BLaER1 treated with 17β-estradiol and CSF1 and Interleukin-3, amounts not matched to agents 10 nM and 100 nM (cell line): Measurements from ENCODE around the gene EPAS1.

ENCODE experiments used
- H3K27ac ChIP-seq, 11 experiments: shearing (Covaris generic); formaldehyde crosslinking; 2 replicates each; pipeline ENCODE4 v1.8.1; 2022
- H3K27me3 ChIP-seq, 11 experiments: shearing (Covaris generic); formaldehyde crosslinking; 2 replicates each; pipeline ENCODE4 v1.8.1; 2022
- H3K36me3 ChIP-seq, 11 experiments: shearing (Covaris generic); formaldehyde crosslinking; 2 replicates each; pipeline ENCODE4 v1.8.1; 2022
- H3K4me1 ChIP-seq, 10 experiments: shearing (Covaris generic); formaldehyde crosslinking; 2 replicates each; pipeline ENCODE4 v1.8.1; 2022
- H3K4me2 ChIP-seq, 11 experiments: shearing (Covaris generic); formaldehyde crosslinking; 2 replicates each; pipeline ENCODE4 v1.8.1; 2022
- H3K4me3 ChIP-seq, 10 experiments: shearing (Covaris generic); formaldehyde crosslinking; 2 replicates each; pipeline ENCODE4 v1.8.1; 2022
- H3K9ac ChIP-seq, 11 experiments: shearing (Covaris generic); formaldehyde crosslinking; 2 replicates each; pipeline ENCODE4 v1.8.1; 2022
- H3K9me3 ChIP-seq, 11 experiments: shearing (Covaris generic); formaldehyde crosslinking; replicated peaks in 1 of 11; 2 replicates each; pipeline ENCODE4 v1.8.1; 2022
- H4K20me1 ChIP-seq, 11 experiments: shearing (Covaris generic); formaldehyde crosslinking; 2 replicates each; pipeline ENCODE4 v1.8.1; 2022
- Cebpa-rat ChIP-seq, 11 experiments: shearing (Covaris generic); IDR thresholded peaks; 2 replicates each; pipeline ENCODE4 v1.8.1; 2022

EPAS1 gene

DNA sequence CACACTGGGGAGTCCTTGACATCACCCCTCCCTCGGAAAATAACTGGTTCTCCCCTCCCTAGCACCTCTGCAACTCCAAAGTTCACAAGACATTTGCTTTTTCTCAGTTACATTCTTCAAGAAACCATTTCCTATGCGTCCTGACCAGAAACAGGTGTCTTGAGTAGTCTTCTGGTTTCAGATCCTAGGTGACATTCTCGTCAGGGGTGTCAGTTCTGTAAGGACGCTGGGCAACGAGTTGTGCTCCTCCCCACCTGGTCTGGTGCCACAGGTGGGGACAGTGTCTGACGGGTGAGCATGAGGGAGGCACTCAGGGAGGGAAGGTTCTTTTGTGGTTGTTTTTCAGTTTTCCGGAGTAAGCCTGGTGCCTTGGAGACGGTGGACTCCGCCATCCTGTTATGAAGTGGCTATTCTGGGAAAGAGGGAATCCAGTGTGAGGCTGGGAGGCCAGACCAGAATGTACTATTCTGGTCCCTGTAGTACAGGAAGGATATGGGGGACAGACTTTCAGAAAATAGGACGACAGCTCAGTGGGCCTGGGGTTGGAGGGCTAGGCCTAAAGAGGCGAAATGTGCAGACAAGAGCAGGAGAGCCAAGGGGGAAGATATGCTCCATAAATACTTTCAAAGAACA lies 50.6 kb downstream of the EPAS1 start:
- H3K9me3 ChIP-seq = no peaks in the 10 kb centered on the region
- H3K27me3 ChIP-seq = no peaks in the 10 kb centered on the region
- peaks cover 0 to 47% (median 0%) of the 10 kb centered on the region in 11 experiments; a peak in 4 of 22 replicates for H4K20me1 ChIP-seq
- H3K27ac ChIP-seq = no peak overlapping the region
- 0 out of 20 replicates have a peak overlapping the region, but pooled peaks of 1 of the 10 experiments have one; percentile 15 for H3K4me3 ChIP-seq
- peak overlapping the region; percentile 11 to 98 (median 92); a peak in 21 of 22 replicates for H3K4me2 ChIP-seq
- TF ChIP-seq Cebpa-rat (IDR thresholded peaks at IDR 0.05) = no peak
- peaks cover 41 to 74% (median 67%) of the 10 kb centered on the region in 10 experiments for H3K4me1 ChIP-seq
- H3K9ac ChIP-seq = 0 out of 22 replicates have a peak overlapping the region, but pooled peaks of 1 of the 11 experiments have one; percentile 4
- peaks cover 0 to 35% (median 0%) of the 10 kb centered on the region in 11 experiments; a peak in 4 of 22 replicates for H3K36me3 ChIP-seq

DNA sequence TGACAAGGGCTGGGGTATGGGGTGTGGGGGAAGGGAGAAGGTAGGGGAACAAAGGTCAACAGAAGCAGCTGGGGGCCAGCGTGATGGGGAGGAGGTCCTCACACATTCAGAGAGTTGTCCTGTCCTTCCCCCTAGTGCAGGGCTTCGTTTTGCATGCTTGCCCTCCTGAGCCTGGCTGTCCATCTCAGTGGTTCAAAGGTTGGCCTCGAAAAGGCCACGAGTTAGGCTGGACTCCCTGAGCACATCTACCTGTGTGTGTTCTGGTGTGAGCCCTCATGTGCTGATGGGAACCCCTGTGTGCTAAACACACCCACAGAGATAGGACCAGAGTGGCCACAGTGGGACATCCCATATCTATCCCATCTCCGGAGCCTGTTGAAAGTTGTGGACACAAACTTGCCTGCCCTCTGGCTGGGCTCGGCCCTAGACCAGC lies 51.9 kb downstream of the EPAS1 start:
- H3K4me3 ChIP-seq = no peak overlapping the region
- peaks cover 0 to 33% (median 0%) of the 10 kb centered on the region in 11 experiments; a peak in 4 of 22 replicates for H4K20me1 ChIP-seq
- peaks cover 52 to 83% (median 80%) of the 10 kb centered on the region in 10 experiments for H3K4me1 ChIP-seq
- peak overlapping the region in 9 of 11 experiments; percentile 40 to 98 (median 93); a peak in 18 of 22 replicates for H3K4me2 ChIP-seq
- peak overlapping the region in 4 of 11 experiments; percentile 15 to 64 (median 40); a peak in 4 of 22 replicates for H3K27ac ChIP-seq
- H3K9ac ChIP-seq = no peak overlapping the region
- TF ChIP-seq Cebpa-rat (IDR thresholded peaks at IDR 0.05) = no peak
- H3K9me3 ChIP-seq = no peaks in the 10 kb centered on the region
- H3K27me3 ChIP-seq = no peaks in the 10 kb centered on the region
- H3K36me3 ChIP-seq = peaks cover 0 to 42% (median 0%) of the 10 kb centered on the region in 11 experiments; a peak in 4 of 22 replicates

GRCh38 chr2:46350029-46350689 lies 53.0 kb downstream of the EPAS1 start:
- no peak for TF ChIP-seq Cebpa-rat (IDR thresholded peaks at IDR 0.05)
- peak overlapping the region in 3 of 10 experiments; percentile 11 to 56 (median 34); a peak in 2 of 20 replicates for H3K4me3 ChIP-seq
- peaks cover 52 to 93% (median 90%) of the 10 kb centered on the region in 10 experiments for H3K4me1 ChIP-seq
- H3K27me3 ChIP-seq = no peaks in the 10 kb centered on the region
- H3K9ac ChIP-seq = peak overlapping the region in 9 of 11 experiments; percentile 17 to 60 (median 35); a peak in 9 of 22 replicates
- no peaks in the 10 kb centered on the region for H3K9me3 ChIP-seq
- H4K20me1 ChIP-seq = peaks cover 0 to 23% (median 0%) of the 10 kb centered on the region in 11 experiments; a peak in 3 of 22 replicates
- H3K36me3 ChIP-seq = peaks cover 0 to 51% (median 0%) of the 10 kb centered on the region in 11 experiments; a peak in 4 of 22 replicates
- H3K27ac ChIP-seq = peak overlapping the region in 8 of 11 experiments; percentile 24 to 77 (median 65); a peak in 15 of 22 replicates
- peak overlapping the region; percentile 90 to 99 (median 93) for H3K4me2 ChIP-seq

DNA sequence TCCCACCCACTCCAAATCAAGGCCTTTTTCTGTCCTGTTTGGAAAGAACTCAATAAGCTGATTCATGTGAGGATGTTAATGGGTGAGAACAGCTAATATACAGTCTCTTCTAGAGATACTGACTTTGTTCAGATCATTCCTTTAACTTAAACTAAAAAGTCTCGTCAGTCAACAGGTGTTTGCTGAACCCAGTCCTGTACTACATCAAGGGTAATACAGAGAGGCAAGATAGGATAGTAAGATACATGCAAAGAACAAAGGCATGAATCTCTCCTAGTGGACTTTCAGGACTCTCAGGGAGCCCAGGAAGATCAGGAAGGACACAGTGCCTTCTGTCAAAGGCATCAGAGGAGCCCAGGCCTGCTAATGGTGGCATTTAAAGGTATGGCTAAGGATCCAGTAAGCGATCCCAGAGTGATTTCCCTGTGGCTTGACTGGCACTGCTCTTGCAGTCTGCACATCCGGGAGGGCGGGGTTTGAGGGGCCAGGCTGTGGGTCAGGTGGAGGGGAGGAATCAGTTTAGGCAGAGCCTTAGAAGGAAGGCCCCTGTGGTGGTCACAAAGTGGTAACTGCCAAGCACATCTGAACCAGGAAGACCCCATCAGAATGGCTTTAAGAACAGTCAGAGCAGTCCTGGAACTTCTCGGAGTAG lies 54.0 kb downstream of the EPAS1 start:
- Histone ChIP-seq H3K36me3 (peaks cover 0 to 57% (median 0%) of the 10 kb centered on the region in 11 experiments; a peak in 5 of 22 replicates), H3K9ac (peak overlapping the region; percentile 24 to 67 (median 56); a peak in 19 of 22 replicates), H4K20me1 (peaks cover 0 to 12% (median 0%) of the 10 kb centered on the region in 11 experiments; a peak in 3 of 22 replicates), H3K4me2 (peak overlapping the region; percentile 90 to 99 (median 93)), H3K9me3 (peaks cover 0 to 2% (median 0%) of the 10 kb centered on the region in 11 experiments; a peak in 3 of 22 replicates), H3K27ac (peak overlapping the region in 10 of 11 experiments; percentile 48 to 77 (median 65); a peak in 18 of 22 replicates), H3K27me3 (no peaks in the 10 kb centered on the region), H3K4me3 (peak overlapping the region; percentile 39 to 69 (median 57)), H3K4me1 (peaks cover 52 to 100% (median 96%) of the 10 kb centered on the region in 10 experiments)
- TF ChIP-seq Cebpa-rat (IDR thresholded peaks at IDR 0.05) = no peak

DNA sequence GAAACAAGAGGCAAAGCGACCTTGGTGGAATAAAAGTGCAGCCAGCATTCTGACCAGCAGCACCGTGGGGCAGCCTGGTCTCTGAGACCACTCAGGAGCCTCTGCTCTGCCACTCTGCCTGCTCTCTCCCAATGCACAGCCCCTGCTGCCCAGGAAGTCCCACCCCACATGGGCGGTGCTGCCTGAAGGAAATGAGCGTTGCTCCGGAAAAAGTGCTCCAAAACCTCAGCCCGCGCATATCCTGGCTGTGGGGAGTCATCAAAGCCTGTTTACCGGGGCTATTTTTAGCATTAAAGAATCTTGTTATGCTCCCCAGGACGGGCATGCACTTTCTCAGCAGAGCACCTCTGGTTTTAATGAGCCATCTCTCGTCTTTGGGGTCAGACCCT lies 54.5 kb downstream of the EPAS1 start:
- peak overlapping the region; percentile 39 to 69 (median 57) for H3K4me3 ChIP-seq
- peak overlapping the region; percentile 90 to 99 (median 93) for H3K4me2 ChIP-seq
- no peak for TF ChIP-seq Cebpa-rat (IDR thresholded peaks at IDR 0.05)

DNA sequence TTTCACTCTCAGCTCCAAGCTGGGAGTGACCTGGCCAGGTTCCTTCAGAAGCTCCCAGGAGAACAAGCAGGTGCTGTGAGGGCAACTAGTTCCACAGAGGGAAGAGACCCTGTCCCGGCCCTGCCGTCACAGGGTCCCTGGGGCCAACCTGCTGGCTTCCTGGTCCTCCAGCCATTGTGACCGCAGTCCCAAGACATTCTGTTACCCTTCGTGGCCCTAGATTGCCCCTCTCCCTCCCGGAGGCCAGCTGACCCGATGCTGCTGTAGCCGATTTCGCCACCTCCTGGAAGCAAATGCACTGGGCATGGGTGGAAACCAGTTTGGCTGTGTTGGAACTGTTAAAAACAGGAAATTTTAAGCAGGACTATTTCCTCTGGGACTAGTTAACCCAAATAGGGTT lies 55.4 kb downstream of the EPAS1 start:
- Histone ChIP-seq H3K27me3 (no peaks in the 10 kb centered on the region), H3K9ac (peak overlapping the region; percentile 24 to 67 (median 56); a peak in 21 of 22 replicates), H3K9me3 (peaks cover 0 to 14% (median 0%) of the 10 kb centered on the region in 11 experiments; a peak in 6 of 22 replicates), H3K4me2 (peak overlapping the region; percentile 90 to 99 (median 93)), H4K20me1 (no peaks in the 10 kb centered on the region; a peak in 2 of 22 replicates), H3K36me3 (peaks cover 0 to 58% (median 0%) of the 10 kb centered on the region in 11 experiments; a peak in 6 of 22 replicates), H3K27ac (peak overlapping the region; percentile 44 to 77 (median 64); a peak in 20 of 22 replicates), H3K4me1 (peaks cover 49 to 100% (median 93%) of the 10 kb centered on the region in 10 experiments), H3K4me3 (peak overlapping the region; percentile 39 to 69 (median 57))
- no peak for TF ChIP-seq Cebpa-rat (IDR thresholded peaks at IDR 0.05)

More for the DNA sequence above, 54.5 kb downstream of the EPAS1 start:
- H3K9me3 ChIP-seq = peaks cover 0 to 7% (median 0%) of the 10 kb centered on the region in 11 experiments; a peak in 6 of 22 replicates
- peak overlapping the region; percentile 24 to 67 (median 56); a peak in 21 of 22 replicates for H3K9ac ChIP-seq
- no peaks in the 10 kb centered on the region for H3K27me3 ChIP-seq
- H4K20me1 ChIP-seq = peaks cover 0 to 7% (median 0%) of the 10 kb centered on the region in 11 experiments; a peak in 3 of 22 replicates
- peak overlapping the region; percentile 44 to 77 (median 64); a peak in 20 of 22 replicates for H3K27ac ChIP-seq
- peaks cover 52 to 100% (median 93%) of the 10 kb centered on the region in 10 experiments for H3K4me1 ChIP-seq
- peaks cover 0 to 58% (median 0%) of the 10 kb centered on the region in 11 experiments; a peak in 6 of 22 replicates for H3K36me3 ChIP-seq

DNA sequence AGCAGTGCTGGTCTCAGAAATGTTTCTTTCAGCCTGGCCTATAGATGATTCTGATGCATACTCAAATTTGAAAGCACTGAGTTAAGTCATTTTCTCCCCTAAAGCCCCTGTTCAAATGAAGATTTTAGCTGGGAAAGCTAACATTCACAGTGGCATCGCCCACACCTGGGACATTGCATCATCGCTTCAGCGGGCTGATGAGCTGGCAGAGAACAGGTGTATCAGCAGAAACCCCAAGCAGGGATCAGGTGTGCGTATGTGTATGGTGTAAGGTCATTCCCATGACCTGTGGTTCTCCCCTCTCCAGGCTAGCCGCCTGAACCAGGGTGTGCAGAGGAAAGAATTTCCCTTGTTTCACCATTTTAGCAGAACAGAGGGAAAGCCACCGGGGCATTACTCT lies 56.3 kb downstream of the EPAS1 start:
- H3K36me3 ChIP-seq = peaks cover 0 to 58% (median 0%) of the 10 kb centered on the region in 11 experiments; a peak in 6 of 22 replicates
- H3K9me3 ChIP-seq = peaks cover 0 to 19% (median 0%) of the 10 kb centered on the region in 11 experiments; a peak in 9 of 22 replicates
- H3K4me2 ChIP-seq = peak overlapping the region; percentile 90 to 99 (median 93)
- TF ChIP-seq Cebpa-rat (IDR thresholded peaks at IDR 0.05) = no peak
- peak overlapping the region in 3 of 11 experiments; percentile 60 to 67 (median 61); a peak in 1 of 22 replicates for H3K9ac ChIP-seq
- H3K4me1 ChIP-seq = peaks cover 45 to 100% (median 92%) of the 10 kb centered on the region in 10 experiments
- no peaks in the 10 kb centered on the region for H3K27me3 ChIP-seq
- H4K20me1 ChIP-seq = no peaks in the 10 kb centered on the region
- peak overlapping the region in 3 of 10 experiments; percentile 49 to 59 (median 56); a peak in 4 of 20 replicates for H3K4me3 ChIP-seq
- H3K27ac ChIP-seq = 0 out of 22 replicates have a peak overlapping the region, but pooled peaks of 1 of the 11 experiments have one; percentile 70
